Measurements from ENCODE around the gene MARCHF9.

- TF ChIP-seq, protein P1, sequence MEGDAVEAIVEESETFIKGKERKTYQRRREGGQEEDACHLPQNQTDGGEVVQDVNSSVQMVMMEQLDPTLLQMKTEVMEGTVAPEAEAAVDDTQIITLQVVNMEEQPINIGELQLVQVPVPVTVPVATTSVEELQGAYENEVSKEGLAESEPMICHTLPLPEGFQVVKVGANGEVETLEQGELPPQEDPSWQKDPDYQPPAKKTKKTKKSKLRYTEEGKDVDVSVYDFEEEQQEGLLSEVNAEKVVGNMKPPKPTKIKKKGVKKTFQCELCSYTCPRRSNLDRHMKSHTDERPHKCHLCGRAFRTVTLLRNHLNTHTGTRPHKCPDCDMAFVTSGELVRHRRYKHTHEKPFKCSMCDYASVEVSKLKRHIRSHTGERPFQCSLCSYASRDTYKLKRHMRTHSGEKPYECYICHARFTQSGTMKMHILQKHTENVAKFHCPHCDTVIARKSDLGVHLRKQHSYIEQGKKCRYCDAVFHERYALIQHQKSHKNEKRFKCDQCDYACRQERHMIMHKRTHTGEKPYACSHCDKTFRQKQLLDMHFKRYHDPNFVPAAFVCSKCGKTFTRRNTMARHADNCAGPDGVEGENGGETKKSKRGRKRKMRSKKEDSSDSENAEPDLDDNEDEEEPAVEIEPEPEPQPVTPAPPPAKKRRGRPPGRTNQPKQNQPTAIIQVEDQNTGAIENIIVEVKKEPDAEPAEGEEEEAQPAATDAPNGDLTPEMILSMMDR (IDR thresholded peaks at IDR 0.05), result no peak
- no peak for TF ChIP-seq ZFX (IDR thresholded peaks at IDR 0.05; ENCODE audit: borderline replicate concordance)
Observed at GRCh38 chr12:57781801-57782200, 26.9 kb downstream of the MARCHF9 start.
